Suppressor macrophage treated with lipopolysaccharide for 1 hour (primary cell): Measurements from ENCODE around the gene ISG15.
"Not testable (repeated sequence)": the region's sequence is repeated elsewhere in the genome, so short reads cannot be mapped to it uniquely, and the experiment has no call there.

Source experiments
- DNase-seq, 3 donors: peaks; one replicate each; pipeline ENCODE4 v3.0.0-alpha.2; 2020 to 2022

Gene ISG15

GRCh38 chr1:975896-976683 is 37.2 kb upstream of the ISG15 start:
- DNase-seq = peak; percentile 67 to 84 (median 74)

DNA sequence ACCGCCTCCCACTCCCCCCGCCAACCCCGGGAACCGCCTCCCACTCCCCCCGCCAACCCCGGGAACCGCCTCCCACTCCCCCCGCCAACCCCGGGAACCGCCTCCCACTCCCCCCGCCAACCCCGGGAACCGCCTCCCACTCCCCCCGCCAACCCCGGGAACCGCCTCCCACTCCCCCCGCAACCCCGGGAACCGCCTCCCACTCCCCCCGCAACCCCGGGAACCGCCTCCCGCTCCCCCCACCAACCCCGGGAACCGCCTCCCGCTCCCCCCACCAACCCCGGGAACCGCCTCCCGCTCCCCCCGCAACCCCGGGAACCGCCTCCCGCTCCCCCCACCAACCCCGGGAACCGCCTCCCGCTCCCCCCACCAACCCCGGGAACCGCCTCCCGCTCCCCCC is 36.5 kb upstream of the ISG15 start:
- DNase-seq = not testable (repeated sequence)

- DNase-seq = no peak
Measured at GRCh38 chr1:978069-978834, 35.0 kb upstream of the ISG15 start.

DNA sequence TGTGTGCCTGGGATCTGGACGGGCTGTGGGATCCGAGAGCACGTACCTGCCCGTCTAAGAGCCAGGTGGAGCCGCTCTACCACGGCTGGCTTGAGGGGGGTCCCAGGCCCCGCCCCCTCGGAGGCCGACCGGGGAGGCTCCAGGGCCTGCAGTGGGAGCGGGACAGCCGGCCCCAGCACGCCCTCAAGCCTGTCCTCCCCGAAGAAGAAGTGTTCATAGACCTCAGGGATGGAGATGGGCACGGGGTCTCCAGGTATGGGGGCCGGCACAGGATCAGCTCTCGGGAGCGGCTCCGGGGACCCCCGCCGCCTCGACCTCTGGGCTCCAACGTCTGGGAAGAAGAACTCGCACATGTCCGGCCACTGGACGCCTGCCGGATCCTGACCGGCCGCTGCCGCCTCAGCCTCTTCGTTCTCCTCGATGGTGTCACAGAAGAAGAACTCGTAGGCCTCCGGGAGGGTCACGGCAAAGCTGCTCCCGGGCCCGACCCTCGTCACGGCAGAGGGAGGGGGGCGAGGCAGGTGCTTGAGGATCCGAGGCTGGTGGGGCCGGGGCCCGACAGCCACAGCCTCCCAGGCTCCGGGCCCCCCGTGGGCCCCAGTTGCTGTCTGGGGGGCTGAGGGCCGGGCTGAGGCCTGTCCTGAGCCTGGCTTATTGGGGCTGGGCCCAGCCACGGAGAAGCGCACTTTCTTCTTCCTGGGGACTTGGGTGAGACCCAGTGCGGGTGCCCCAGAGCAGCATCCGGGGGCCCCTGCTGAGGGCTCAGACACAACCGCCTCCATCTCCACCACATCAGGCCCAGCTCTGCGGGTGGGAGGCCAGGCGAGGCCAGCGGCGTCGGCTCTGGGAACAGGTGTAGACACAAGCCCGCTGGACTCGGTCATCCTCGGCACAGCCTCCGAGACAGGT is 34.2 kb upstream of the ISG15 start:
- DNase-seq = no peak

GRCh38 chr1:979744-980072 is 33.6 kb upstream of the ISG15 start:
- DNase-seq = no peak

DNA sequence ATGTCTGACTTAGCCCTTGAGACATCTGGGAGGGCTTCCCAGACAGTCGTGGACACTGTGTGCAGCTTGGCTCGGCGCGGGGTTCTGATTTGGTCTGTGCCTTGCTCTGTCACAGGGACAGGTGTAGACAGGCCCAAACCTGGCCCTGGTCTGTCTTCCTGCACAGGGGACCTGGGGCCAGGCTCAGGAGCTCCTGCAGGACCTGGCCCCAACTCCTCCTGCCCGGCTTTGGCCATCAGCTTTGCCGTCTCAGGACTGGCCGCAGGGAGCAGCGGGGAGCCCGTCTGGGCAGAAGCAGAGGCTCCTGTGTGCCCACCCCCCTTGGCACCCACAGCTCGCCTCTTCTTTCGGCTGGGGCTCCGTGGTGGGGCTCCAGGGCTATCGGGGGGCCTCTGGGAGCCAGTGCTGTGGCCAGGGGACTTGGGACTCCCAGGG is 33.1 kb upstream of the ISG15 start:
- no peak for DNase-seq

DNA sequence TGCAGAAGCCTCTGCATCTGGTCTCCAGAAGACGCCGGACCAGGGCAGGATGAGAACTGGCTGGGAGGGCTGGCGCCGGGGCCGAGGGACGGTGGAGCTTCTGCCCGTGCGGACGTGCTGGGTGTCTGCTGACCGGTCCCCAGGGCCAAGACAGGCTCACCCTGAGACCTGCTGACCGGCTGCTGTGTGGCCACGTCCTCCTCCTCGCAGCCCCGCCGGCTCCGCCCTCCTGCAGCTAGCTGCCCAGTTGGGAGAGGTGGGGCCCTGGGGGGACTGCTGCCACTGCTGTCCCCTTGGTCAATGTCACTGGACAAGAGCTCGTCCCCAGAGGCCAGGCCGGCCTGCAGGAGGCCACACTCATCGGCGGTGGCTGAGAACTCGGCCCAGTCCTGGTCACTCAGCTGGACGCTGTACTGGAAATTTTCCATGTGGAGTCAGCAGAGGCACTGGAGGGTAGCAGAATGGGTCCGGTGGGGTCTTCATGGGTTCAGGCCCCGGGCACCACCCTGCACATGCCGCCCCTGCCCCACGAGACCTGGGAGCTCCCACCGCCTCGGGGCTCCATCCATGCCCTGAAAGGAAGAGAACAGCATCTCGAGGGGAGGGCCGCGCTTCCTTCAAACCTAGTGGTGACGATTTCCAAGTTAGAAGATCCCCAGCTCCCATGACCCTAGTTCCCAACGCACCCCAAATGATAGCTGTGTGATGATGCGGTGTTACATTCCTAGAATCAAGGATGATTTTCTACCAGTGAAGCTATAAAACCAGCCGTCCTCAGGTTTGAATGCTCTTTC is 32.5 kb upstream of the ISG15 start:
- DNase-seq = no peak

DNA sequence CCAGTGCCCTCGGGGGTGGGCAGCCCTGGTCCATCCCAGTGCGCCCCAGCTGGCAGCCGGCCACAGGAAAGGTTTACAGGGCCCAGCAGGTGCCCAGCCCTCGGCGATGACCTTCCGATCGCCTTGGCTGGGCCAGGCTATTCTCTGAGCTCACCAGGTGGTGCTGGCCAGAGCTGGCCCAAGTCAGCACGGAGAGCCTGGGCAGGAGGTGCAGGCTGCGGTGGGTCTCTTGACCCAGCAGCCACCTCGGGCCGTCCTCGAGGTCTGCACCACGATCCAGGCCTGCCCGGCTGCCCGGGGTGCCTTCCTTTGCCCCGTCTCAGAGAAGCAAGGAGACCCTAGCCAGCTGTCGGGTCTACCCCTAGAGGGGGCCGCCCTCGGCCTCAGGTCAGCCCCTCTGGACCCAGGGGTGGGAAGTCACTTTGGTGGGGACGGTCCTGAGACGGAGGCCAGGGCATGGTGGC is 31.8 kb upstream of the ISG15 start:
- DNase-seq = no peak

DNA sequence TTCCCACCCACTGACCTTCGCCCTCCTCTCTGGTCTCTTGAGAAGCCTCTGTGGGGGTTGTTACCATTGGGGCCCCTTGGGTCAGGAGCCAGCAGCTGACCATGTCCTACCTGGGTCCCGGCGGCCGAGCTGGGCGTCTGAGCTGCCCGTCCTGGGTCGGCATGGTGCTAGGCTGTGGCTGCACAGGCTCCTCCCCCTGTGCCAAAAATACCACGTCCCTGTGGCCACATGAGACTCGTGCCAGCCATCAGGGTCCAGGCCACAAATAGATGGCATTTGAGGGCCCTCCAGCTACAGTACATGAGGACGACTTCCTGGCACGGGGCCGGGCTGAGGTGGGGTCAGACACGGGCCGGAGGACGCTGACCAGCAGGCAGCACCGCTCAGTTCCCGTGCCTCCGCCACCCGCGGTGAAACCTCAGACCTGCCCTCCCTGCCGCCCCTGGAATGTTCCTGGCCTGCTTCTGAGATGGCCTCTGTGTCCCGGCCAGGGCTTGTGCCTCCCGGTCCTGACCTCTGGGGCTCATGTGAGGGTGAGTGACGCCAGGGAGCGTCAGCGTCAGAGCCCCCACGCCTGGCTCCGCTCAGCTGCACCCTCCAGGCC is 31.2 kb upstream of the ISG15 start, which contains the start of gene PERM1:
TSS of gene PERM1 (minus strand) at position 139 of the 604 bp plus-strand sequence. CDS start 1,064 bp downstream, outside the sequence.
- no peak for DNase-seq

GRCh38 chr1:982765-983436 is 30.4 kb upstream of the ISG15 start:
- no peak for DNase-seq

DNA sequence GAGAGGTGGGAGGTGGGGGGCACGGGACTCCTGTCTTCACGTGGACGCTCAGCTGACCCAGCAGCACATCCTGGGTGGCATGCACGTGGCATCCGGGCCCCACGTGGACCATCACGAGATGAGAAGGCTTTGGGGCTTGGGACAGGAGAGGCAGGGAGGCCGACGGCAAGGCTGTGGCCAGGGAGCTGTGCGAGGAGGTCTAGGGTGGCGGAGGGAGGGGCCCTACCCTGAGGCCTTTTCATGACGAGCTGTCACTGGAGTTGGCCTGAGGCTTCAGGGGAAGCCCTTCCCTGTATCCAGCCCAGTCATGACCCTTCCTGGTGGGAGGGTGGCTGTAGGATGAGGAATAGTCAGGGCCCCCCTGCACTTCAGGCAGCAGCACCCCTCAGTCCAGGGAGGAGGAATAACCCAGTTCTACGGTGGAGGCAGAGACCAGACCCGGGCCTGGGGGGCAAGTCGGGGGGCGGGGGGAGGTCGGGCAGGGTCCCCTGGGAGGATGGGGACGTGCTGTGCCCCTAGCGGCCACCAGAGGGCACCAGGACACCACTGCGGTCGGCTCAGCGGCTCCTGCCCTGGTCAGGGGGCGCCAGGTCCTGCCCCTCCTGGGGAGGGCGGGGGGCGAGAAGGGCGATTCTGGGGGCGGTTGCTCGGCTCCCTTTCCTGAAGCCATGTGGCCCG is 29.4 kb upstream of the ISG15 start:
- DNase-seq = peak; percentile 50 to 67 (median 53)

- no peak for DNase-seq
Measured at GRCh38 chr1:984476-984814, 28.9 kb upstream of the ISG15 start.

DNA sequence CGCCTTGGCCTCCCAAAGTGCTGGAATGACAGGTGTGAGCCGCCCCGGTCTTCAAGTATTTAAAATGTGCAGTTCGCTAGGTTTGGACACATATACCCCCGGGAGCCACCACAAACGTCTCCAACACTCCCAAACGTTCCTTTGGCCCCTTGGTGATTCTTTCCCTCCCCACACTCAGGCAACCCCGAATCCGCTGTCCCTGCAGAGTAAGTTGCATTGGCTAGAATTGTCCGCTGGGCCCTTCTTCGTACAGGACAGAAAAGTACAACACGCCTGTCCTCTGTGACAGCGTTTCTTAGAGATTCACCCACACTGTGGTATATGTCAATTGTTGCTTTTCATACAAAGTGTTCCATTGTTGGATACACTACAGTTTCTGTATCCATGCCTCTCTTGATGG is 28.2 kb upstream of the ISG15 start:
- no peak for DNase-seq

- DNase-seq = not testable (repeated sequence)
Measured at GRCh38 chr1:988061-988460, 25.2 kb upstream of the ISG15 start.

DNA sequence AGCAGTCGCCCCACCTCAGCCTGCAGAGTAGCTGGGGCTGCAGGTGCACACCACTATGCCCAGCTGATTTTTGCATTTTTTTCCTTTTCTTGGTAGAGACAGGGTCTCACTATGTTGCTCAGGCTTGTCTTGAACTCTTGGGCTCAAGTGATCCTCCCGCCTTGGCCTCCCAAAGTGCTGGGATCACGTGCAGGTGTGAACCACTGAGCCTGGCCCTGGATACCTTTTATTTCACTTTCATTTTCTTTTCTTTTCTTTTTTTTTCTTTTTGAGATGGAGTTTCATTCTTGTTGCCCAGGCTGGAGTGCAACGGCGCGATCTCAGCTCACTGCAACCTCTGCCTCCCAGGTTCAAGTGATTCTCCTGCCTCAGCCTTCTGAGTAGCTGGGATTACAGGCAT is 22.0 kb upstream of the ISG15 start:
- not testable (repeated sequence) for DNase-seq

GRCh38 chr1:991895-992294 is 21.4 kb upstream of the ISG15 start:
- no peak for DNase-seq

GRCh38 chr1:992362-992761 is 20.9 kb upstream of the ISG15 start:
- peak in 1 of 3 donors; percentile 52 for DNase-seq

GRCh38 chr1:993379-993995 is 19.8 kb upstream of the ISG15 start:
- DNase-seq = peak in 1 of 3 donors; percentile 45

DNA sequence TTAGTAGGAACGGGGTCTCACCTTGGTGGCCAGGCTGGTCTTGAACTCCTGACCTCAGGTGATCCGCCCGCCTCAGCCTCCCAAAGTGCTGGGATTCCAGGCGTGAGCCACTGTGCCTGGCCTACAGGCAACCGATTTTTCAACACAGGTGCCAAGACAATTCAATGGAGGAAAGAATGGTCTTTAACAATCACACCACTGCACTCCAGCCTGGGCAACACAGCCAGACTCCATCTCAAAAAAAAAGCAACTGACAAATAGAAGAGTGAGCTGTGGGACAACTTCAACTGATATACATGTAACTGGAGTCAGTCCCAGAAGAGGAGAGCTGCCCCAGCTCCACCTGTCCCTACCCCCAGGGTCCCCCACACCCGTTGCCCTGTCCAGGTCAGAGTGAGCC is 18.8 kb upstream of the ISG15 start:
- not testable (repeated sequence) for DNase-seq
